Ascending aorta (tissue), 2 donors: Measurements from ENCODE around the gene TERC. TPM values are rescaled to one million over a fixed set of nuclear protein-coding genes. Genes with fewer than 3 reads are reported as not detected.

Source experiments
- DNase-seq, 2 donors: peaks; one replicate each; pipeline ENCODE4 v3.0.0-alpha.2; 2019; ENCODE audit warnings: low spot score in 2 of 2
- H3K27ac ChIP-seq, 2 donors: fragments of 200-600 bp; sonication (generic); one replicate each; pipeline ENCODE4 v1.5.1; 2016 to 2017; ENCODE audit warnings: mild to moderate bottlenecking in 1 of 2
- H3K27me3 ChIP-seq: fragments of 200-600 bp; sonication (generic); one replicate; pipeline ENCODE4 v1.5.1; 2017
- H3K36me3 ChIP-seq, 2 donors: fragments of 200-600 bp; sonication (generic); one replicate each; pipeline ENCODE4 v1.5.1; 2016
- H3K4me1 ChIP-seq, 2 donors: fragments of 200-600 bp; sonication (generic); one replicate each; pipeline ENCODE4 v1.5.1; 2016 to 2017; ENCODE audit warnings: mild to moderate bottlenecking in 1 of 2
- H3K4me3 ChIP-seq, 2 donors: fragments of 200-600 bp; sonication (generic); one replicate each; pipeline ENCODE4 v1.5.1; 2016 to 2017; ENCODE audit warnings: mild to moderate bottlenecking in 1 of 2
- H3K9me3 ChIP-seq, 2 donors: fragments of 200-600 bp; sonication (generic); one replicate each; pipeline ENCODE4 v1.5.1; 2016
- CTCF ChIP-seq, 3 experiments: fragments of 200-600 bp in 2 of 3; fragments of 450-650 bp in 1 of 3; sonication (generic) in 2 of 3; IDR thresholded peaks; one replicate each; pipeline ENCODE4 v1.5.1; 2016 to 2019; ENCODE audit warnings: antibody characterized with exemption in 3 of 3, mild to moderate bottlenecking in 1 of 3, moderate library complexity in 1 of 3
- intact Hi-C: fragments of 100-400 bp; cut with DNase I; formaldehyde crosslinking; loops from one replicate; pipeline ENCODE4 v1.15.1; 2023
- total RNA-seq: library from RNA; depleted of rRNA; stranded (reverse); fragments of >200 nt; gene quantifications from one replicate; pipeline ENCODE4 v1.1.0, GENCODE V29; 2016

TERC gene
- total RNA-seq, 1 donor from 2014 or later = 260 TPM

GRCh38 chr3:169769287-169770181, 4.7 kb upstream of the TERC start, which contains the start of gene ACTRT3:
TSS of gene ACTRT3 (minus strand) at chr3:169769561. CDS start at chr3:169769520, 41 bp downstream.
- Histone ChIP-seq H3K27me3 (no peaks in the 10 kb centered on the region), H3K27ac (peak within 1 kb of the TSS; percentile 91 to 95), H3K4me3 (peak within 1 kb of the TSS; percentile 64 to 76), H3K4me1 (peaks cover 3 to 12% of the 10 kb centered on the region in 2 donors), H3K9me3 (no peaks in the 10 kb centered on the region), H3K36me3 (peaks cover 0 to 4% of the 10 kb centered on the region in 2 donors)
- no peak for TF ChIP-seq CTCF (IDR thresholded peaks at IDR 0.05)
- intact Hi-C loops = loop anchor here (5.0 to 10.0 kb wide), 5 partner anchors 198 to 1515 kb away; partner anchors contain the start of genes PHC3 and SEC62
- peak in 1 of 2 donors; percentile 75 for DNase-seq

GRCh38 chr3:169764312-169764881, 463 bp downstream of the TERC start:
- Histone ChIP-seq H3K4me1 (peaks cover 3 to 8% of the 10 kb centered on the region in 2 donors), H3K27ac (peak overlapping the region; percentile 96 to 97), H3K27me3 (no peaks in the 10 kb centered on the region), H3K4me3 (peak overlapping the region; percentile 75 to 83), H3K36me3 (no peaks in the 10 kb centered on the region), H3K9me3 (peaks cover 0 to 3% of the 10 kb centered on the region in 2 donors)
- intact Hi-C loops = loop anchor here (2.0 to 10.0 kb wide), 6 partner anchors 102 to 1667 kb away; partner anchors contain the start of genes GOLIM4, MECOM and SKIL
- no peak for TF ChIP-seq CTCF (IDR thresholded peaks at IDR 0.05)
- DNase-seq = peak in 1 of 2 donors; percentile 86

GRCh38 chr3:169760479-169760878, 4.4 kb downstream of the TERC start:
- DNase-seq = no peak
- Histone ChIP-seq H3K9me3 (peaks cover 0 to 3% of the 10 kb centered on the region in 2 donors), H3K4me3 (no peak overlapping the region), H3K36me3 (no peaks in the 10 kb centered on the region), H3K27me3 (no peaks in the 10 kb centered on the region), H3K27ac (no peak overlapping the region), H3K4me1 (peaks cover 3 to 6% of the 10 kb centered on the region in 2 donors)
- intact Hi-C loops = loop anchor here (5.0 to 10.0 kb wide), 4 partner anchors 376 to 1663 kb away; partner anchors contain the start of gene GOLIM4
- no peak for TF ChIP-seq CTCF (IDR thresholded peaks at IDR 0.05)

GRCh38 chr3:169759256-169759655, 5.6 kb downstream of the TERC start:
- no peak for DNase-seq
- Histone ChIP-seq H3K4me1 (peaks cover 3% of the 10 kb centered on the region in 2 donors), H3K9me3 (peaks cover 0 to 3% of the 10 kb centered on the region in 2 donors), H3K27ac (no peak overlapping the region), H3K4me3 (no peak overlapping the region), H3K27me3 (no peaks in the 10 kb centered on the region), H3K36me3 (no peaks in the 10 kb centered on the region)
- intact Hi-C loops = no loop called here
- no peak for TF ChIP-seq CTCF (IDR thresholded peaks at IDR 0.05)

- Histone ChIP-seq H3K4me1 (no peaks in the 10 kb centered on the region), H3K27me3 (no peaks in the 10 kb centered on the region), H3K4me3 (no peak overlapping the region), H3K36me3 (no peaks in the 10 kb centered on the region), H3K27ac (no peak overlapping the region), H3K9me3 (peaks cover 0 to 3% of the 10 kb centered on the region in 2 donors)
- intact Hi-C loops = no loop called here
- no peak for TF ChIP-seq CTCF (IDR thresholded peaks at IDR 0.05)
- no peak for DNase-seq
These were observed 6.4 kb downstream of the TERC start for GRCh38 chr3:169758359-169758994.
